ENCODE measurements around the gene RPS4Y1. TPM values are rescaled to one million over a fixed set of nuclear protein-coding genes. Genes with fewer than 3 reads are reported as not detected.

RPS4Y1 gene
- total and polyA plus RNA-seq, 2 donors (not counting 3 experiments of a cell fraction or from before 2014, with no cell fraction given): 335 to 704 TPM

DNA sequence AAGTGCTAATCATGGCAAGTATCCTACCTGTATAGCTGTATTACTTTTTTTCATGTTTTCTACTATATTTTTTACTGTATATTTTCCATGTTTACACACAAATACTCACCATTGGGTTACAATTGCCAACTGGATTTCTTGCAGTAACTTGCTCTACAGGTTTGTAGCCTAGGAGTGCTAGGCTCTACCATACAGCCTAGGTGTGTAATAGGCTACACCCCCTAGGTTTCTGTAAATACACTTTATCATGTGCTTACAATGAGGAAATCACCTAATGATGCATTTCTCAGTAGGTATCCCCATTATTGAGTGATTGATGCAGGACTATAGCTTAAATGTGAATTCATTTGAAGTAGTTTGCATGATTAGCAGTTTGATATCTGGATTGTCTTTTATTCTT, 43.4 kb upstream of the RPS4Y1 start:
- intact Hi-C loops (cut with micrococcal nuclease) (no loop called here), dilution Hi-C loops (cut with MboI; ENCODE audit: extremely low pct_ligation_motif_present, low sequenced_read_pairs) (no loop called here)
- BruUV-seq (replicated peaks): no TSS peak
- CTCF ChIA-PET: no interaction called here
- Histone ChIP-seq H3K36me3 (ENCODE audit: control insufficient read depth in 2 of 2, extremely low read depth in 1 of 2, insufficient read depth in 2 of 2, low read length in 2 of 2) (no peaks in the 10 kb centered on the region), H3K4me2 (ENCODE audit: insufficient read depth, low read length) (no peak overlapping the region), H3K9me1 (replicated peaks; ENCODE audit: control insufficient read depth, extremely low read depth, insufficient read depth, low read length) (no peaks in the 10 kb centered on the region), H3K9ac (replicated peaks; ENCODE audit: extremely low read depth, insufficient read depth, low read length) (no peak overlapping the region), H3K9me3 (replicated peaks; ENCODE audit: control insufficient read depth, insufficient read depth, low read length) (no peaks in the 10 kb centered on the region), H3K79me2 (ENCODE audit: control insufficient read depth, insufficient read depth, low read length) (no peaks in the 10 kb centered on the region), H2AFZ (ENCODE audit: low read depth, low read length) (no peak overlapping the region), H3K4me1 (ENCODE audit: control insufficient read depth, extremely low read depth, insufficient read depth, low read length) (no peaks in the 10 kb centered on the region), H3K27me3 (ENCODE audit: control insufficient read depth in 2 of 2, insufficient read depth in 2 of 2, low read length in 2 of 2) (peaks cover 0 to 17% of the 10 kb centered on the region in 2 experiments), H3K27ac (ENCODE audit: insufficient read depth, low read depth, low read length) (no peak overlapping the region), H4K20me1 (replicated peaks; ENCODE audit: control insufficient read depth, extremely low read depth, insufficient read depth, low read length) (no peaks in the 10 kb centered on the region), H3K4me3 (replicated peaks in 1 of 3; ENCODE audit: insufficient read depth in 1 of 3, low read depth in 1 of 3, low read length in 3 of 3) (no peak overlapping the region)
- POLR2A ChIA-PET: no interaction called here
- no peak for DNase-seq (ENCODE audit: low read depth, low spot score)
- no peak for FAIRE-seq
- TF ChIP-seq EZH2 (IDR thresholded peaks at IDR 0.05; ENCODE audit: borderline replicate concordance, low read depth, low read length, severe bottlenecking) (no peak), POLR2AphosphoS5 (IDR thresholded peaks at IDR 0.05; ENCODE audit: insufficient read depth, low read depth, low read length) (no peak), MYC (IDR thresholded peaks at IDR 0.05; ENCODE audit: low read depth, low read length) (no peak), GATA2 (IDR thresholded peaks at IDR 0.05; ENCODE audit: insufficient read depth, insufficient read length, low read depth, low read length) (no peak), JUN (IDR thresholded peaks at IDR 0.05; ENCODE audit: borderline replicate concordance, insufficient read depth, insufficient read length, low read depth) (no peak), FOS (IDR thresholded peaks at IDR 0.05; ENCODE audit: borderline replicate concordance, insufficient read depth, low read length) (no peak), POLR2A (IDR thresholded peaks at IDR 0.05; ENCODE audit: low read depth, low read length) (no peak)
- TF ChIP-seq, protein P1, sequence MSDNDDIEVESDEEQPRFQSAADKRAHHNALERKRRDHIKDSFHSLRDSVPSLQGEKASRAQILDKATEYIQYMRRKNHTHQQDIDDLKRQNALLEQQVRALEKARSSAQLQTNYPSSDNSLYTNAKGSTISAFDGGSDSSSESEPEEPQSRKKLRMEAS (IDR thresholded peaks at IDR 0.05; ENCODE audit: insufficient read depth, insufficient read length): no peak
- TF ChIP-seq, protein P2, sequence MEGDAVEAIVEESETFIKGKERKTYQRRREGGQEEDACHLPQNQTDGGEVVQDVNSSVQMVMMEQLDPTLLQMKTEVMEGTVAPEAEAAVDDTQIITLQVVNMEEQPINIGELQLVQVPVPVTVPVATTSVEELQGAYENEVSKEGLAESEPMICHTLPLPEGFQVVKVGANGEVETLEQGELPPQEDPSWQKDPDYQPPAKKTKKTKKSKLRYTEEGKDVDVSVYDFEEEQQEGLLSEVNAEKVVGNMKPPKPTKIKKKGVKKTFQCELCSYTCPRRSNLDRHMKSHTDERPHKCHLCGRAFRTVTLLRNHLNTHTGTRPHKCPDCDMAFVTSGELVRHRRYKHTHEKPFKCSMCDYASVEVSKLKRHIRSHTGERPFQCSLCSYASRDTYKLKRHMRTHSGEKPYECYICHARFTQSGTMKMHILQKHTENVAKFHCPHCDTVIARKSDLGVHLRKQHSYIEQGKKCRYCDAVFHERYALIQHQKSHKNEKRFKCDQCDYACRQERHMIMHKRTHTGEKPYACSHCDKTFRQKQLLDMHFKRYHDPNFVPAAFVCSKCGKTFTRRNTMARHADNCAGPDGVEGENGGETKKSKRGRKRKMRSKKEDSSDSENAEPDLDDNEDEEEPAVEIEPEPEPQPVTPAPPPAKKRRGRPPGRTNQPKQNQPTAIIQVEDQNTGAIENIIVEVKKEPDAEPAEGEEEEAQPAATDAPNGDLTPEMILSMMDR (IDR thresholded peaks at IDR 0.05; ENCODE audit: extremely low read depth in 1 of 2, insufficient read depth in 1 of 2, low read depth in 1 of 2, low read length in 2 of 2): no peak

Data from endothelial cell of umbilical vein (primary cell).